ENCODE measurements around the gene LRRTM3. TPM values are rescaled to one million over a fixed set of nuclear protein-coding genes. Genes with fewer than 3 reads are reported as not detected.

Gene LRRTM3
- total RNA-seq, 3 donors from 2014 or later, result not detected

GRCh38 chr10:66882271-66882670, 43.6 kb upstream of the LRRTM3 start:
- H3K4me3 ChIP-seq, result no peak overlapping the region
- H3K9me3 ChIP-seq, result no peaks in the 10 kb centered on the region
- intact Hi-C loops (cut with DNase I; ENCODE audit: low total_unique reads), result no loop called here
- no peak overlapping the region for H3K27ac ChIP-seq
- no peak for TF ChIP-seq CTCF (IDR thresholded peaks at IDR 0.05)
- TF ChIP-seq POLR2A (IDR thresholded peaks at IDR 0.05), result no peak
- no peak for TF ChIP-seq POLR2AphosphoS5 (IDR thresholded peaks at IDR 0.05)
- no peaks in the 10 kb centered on the region for H3K4me1 ChIP-seq
- no peaks in the 10 kb centered on the region for H3K27me3 ChIP-seq
- no peak for DNase-seq (ENCODE audit: low spot score in 2 of 2)
- no peaks in the 10 kb centered on the region for H3K36me3 ChIP-seq

- intact Hi-C loops (cut with DNase I; ENCODE audit: low total_unique reads), result no loop called here
- H3K4me1 ChIP-seq, result no peaks in the 10 kb centered on the region
Observed at GRCh38 chr10:66886848-66887247, 39.0 kb upstream of the LRRTM3 start.

GRCh38 chr10:66888237-66888636, 37.6 kb upstream of the LRRTM3 start:
- Histone ChIP-seq H3K4me1 (no peaks in the 10 kb centered on the region), H3K9me3 (no peaks in the 10 kb centered on the region), H3K4me3 (no peak overlapping the region), H3K27ac (no peak overlapping the region), H3K36me3 (no peaks in the 10 kb centered on the region), H3K27me3 (no peaks in the 10 kb centered on the region)
- DNase-seq (ENCODE audit: low spot score in 2 of 2), result no peak
- no peak for TF ChIP-seq POLR2A (IDR thresholded peaks at IDR 0.05)
- no peak for TF ChIP-seq POLR2AphosphoS5 (IDR thresholded peaks at IDR 0.05)
- TF ChIP-seq CTCF (IDR thresholded peaks at IDR 0.05), result no peak
- intact Hi-C loops (cut with DNase I; ENCODE audit: low total_unique reads), result no loop called here

More at GRCh38 chr10:66886848-66887247, 39.0 kb upstream of the LRRTM3 start:
- no peak for DNase-seq (ENCODE audit: low spot score in 2 of 2)
- H3K36me3 ChIP-seq, result no peaks in the 10 kb centered on the region
- no peak overlapping the region for H3K27ac ChIP-seq
- no peak for TF ChIP-seq POLR2A (IDR thresholded peaks at IDR 0.05)
- no peaks in the 10 kb centered on the region for H3K9me3 ChIP-seq
- no peaks in the 10 kb centered on the region for H3K27me3 ChIP-seq
- H3K4me3 ChIP-seq, result no peak overlapping the region

GRCh38 chr10:66892871-66893270, 33.0 kb upstream of the LRRTM3 start:
- intact Hi-C loops (cut with DNase I; ENCODE audit: low total_unique reads), result no loop called here
- peaks cover 0 to 2% of the 10 kb centered on the region in 2 donors for H3K9me3 ChIP-seq
- no peak for DNase-seq (ENCODE audit: low spot score in 2 of 2)
- no peak overlapping the region for H3K4me3 ChIP-seq
- H3K36me3 ChIP-seq, result no peaks in the 10 kb centered on the region
- H3K27ac ChIP-seq, result no peak overlapping the region
- H3K27me3 ChIP-seq, result no peaks in the 10 kb centered on the region
- TF ChIP-seq POLR2AphosphoS5 (IDR thresholded peaks at IDR 0.05) (no peak), CTCF (IDR thresholded peaks at IDR 0.05) (no peak), POLR2A (IDR thresholded peaks at IDR 0.05) (no peak)
- H3K4me1 ChIP-seq, result no peaks in the 10 kb centered on the region

GRCh38 chr10:66910671-66911070, 15.2 kb upstream of the LRRTM3 start:
- no peaks in the 10 kb centered on the region for H3K9me3 ChIP-seq
- no peak overlapping the region for H3K27ac ChIP-seq
- intact Hi-C loops (cut with DNase I; ENCODE audit: low total_unique reads), result no loop called here
- TF ChIP-seq POLR2A (IDR thresholded peaks at IDR 0.05) (no peak), CTCF (IDR thresholded peaks at IDR 0.05) (no peak), POLR2AphosphoS5 (IDR thresholded peaks at IDR 0.05) (no peak)
- no peaks in the 10 kb centered on the region for H3K4me1 ChIP-seq
- H3K36me3 ChIP-seq, result no peaks in the 10 kb centered on the region
- H3K27me3 ChIP-seq, result no peaks in the 10 kb centered on the region
- no peak for DNase-seq (ENCODE audit: low spot score in 2 of 2)
- H3K4me3 ChIP-seq, result no peak overlapping the region

- no peak for DNase-seq (ENCODE audit: low spot score in 2 of 2)
Observed at GRCh38 chr10:66916030-66916429, 9.8 kb upstream of the LRRTM3 start.

More at GRCh38 chr10:66916030-66916429, 9.8 kb upstream of the LRRTM3 start:
- Histone ChIP-seq H3K36me3 (no peaks in the 10 kb centered on the region), H3K27ac (no peak overlapping the region), H3K4me1 (no peaks in the 10 kb centered on the region), H3K4me3 (no peak overlapping the region), H3K9me3 (no peaks in the 10 kb centered on the region), H3K27me3 (no peaks in the 10 kb centered on the region)
- TF ChIP-seq CTCF (IDR thresholded peaks at IDR 0.05) (no peak), POLR2AphosphoS5 (IDR thresholded peaks at IDR 0.05) (no peak), POLR2A (IDR thresholded peaks at IDR 0.05) (no peak)
- intact Hi-C loops (cut with DNase I; ENCODE audit: low total_unique reads), result no loop called here
